IMR-90 (cell line): ENCODE data around the gene FAM83E. TPM values are rescaled to one million over a fixed set of nuclear protein-coding genes. Genes with fewer than 3 reads are reported as not detected.

ENCODE experiments used
- ATAC-seq: fragments of 200-7000 bp; cut with Tn5 transposase; 2 replicates; pipeline ENCODE4 v1.9.1; 2020; ENCODE audit warnings: low read depth, mild to moderate bottlenecking, moderate library complexity
- BruUV-seq: library from RNA; stranded (reverse); fragments of 400-500 nt; replicated peaks from 2 replicates; lab custom pipeline; 2021; lab: Mats Ljungman, UMichigan
- CTCF ChIA-PET: fragments of 300-600 bp; formaldehyde crosslinking; extraction: SDS; loops from one replicate; lab custom pipeline; 2021; ENCODE audit warnings: antibody characterized with exemption; lab: Yijun Ruan, JAX
- POLR2A ChIA-PET: fragments of 300-600 bp; sonication (Branson Sonifier 250); formaldehyde crosslinking; loops from one replicate; lab custom pipeline; 2022; ENCODE audit warnings: antibody characterized with exemption; ENCODE audit not compliant: unreplicated experiment; lab: Charles Lee
- DNase-seq: peaks from one replicate; pipeline ENCODE4 v3.0.0; 2013
- H2AFZ ChIP-seq: replicated peaks from 2 replicates; pipeline ENCODE3; 2013; ENCODE audit warnings: low read length, mild to moderate bottlenecking; ENCODE audit not compliant: poor library complexity
- H2AK5ac ChIP-seq: 2 replicates; pipeline ENCODE4 v1.6.1; 2013; ENCODE audit warnings: low read depth, low read length, inconsistent platforms
- H2AK9ac ChIP-seq: replicated peaks from 2 replicates; pipeline ENCODE3; 2013; ENCODE audit warnings: mild to moderate bottlenecking, low read depth, low read length, moderate library complexity; ENCODE audit not compliant: poor library complexity
- H2BK120ac ChIP-seq: 2 replicates; pipeline ENCODE4 v1.6.1; 2013; ENCODE audit warnings: low read depth, low read length, inconsistent platforms
- H2BK15ac ChIP-seq: 3 replicates; pipeline ENCODE4 v1.6.1; 2013; ENCODE audit warnings: low read depth, low read length, inconsistent platforms
- H2BK20ac ChIP-seq: 2 replicates; pipeline ENCODE4 v1.6.1; 2013; ENCODE audit warnings: low read depth, mild to moderate bottlenecking, inconsistent platforms, low read length, moderate library complexity
- H2BK5ac ChIP-seq: 2 replicates; pipeline ENCODE4 v1.6.1; 2013; ENCODE audit warnings: mild to moderate bottlenecking, low read depth, low read length, inconsistent platforms; ENCODE audit not compliant: poor library complexity, severe bottlenecking
- H3K14ac ChIP-seq: replicated peaks from 2 replicates; pipeline ENCODE4 v1.6.1; 2013; ENCODE audit warnings: low read depth, low read length, inconsistent platforms
- H3K18ac ChIP-seq: 2 replicates; pipeline ENCODE4 v1.6.1; 2013; ENCODE audit warnings: low read depth, low read length, control low read depth
- H3K23ac ChIP-seq: 2 replicates; pipeline ENCODE4 v1.6.1; 2013; ENCODE audit warnings: low read depth, low read length, inconsistent platforms
- H3K27ac ChIP-seq: 2 replicates; pipeline ENCODE4 v1.5.1; 2013; ENCODE audit warnings: mild to moderate bottlenecking, control low read depth, low read length; ENCODE audit not compliant: insufficient read depth
- H3K27me3 ChIP-seq: 2 replicates; pipeline ENCODE4 v1.6.1; 2013; ENCODE audit warnings: low read length; ENCODE audit not compliant: control insufficient read depth, insufficient read depth
- H3K36me3 ChIP-seq: 2 replicates; pipeline ENCODE4 v1.6.1; 2013; ENCODE audit warnings: low read length, mixed read lengths; ENCODE audit not compliant: control insufficient read depth, insufficient read depth
- H3K4ac ChIP-seq: 2 replicates; pipeline ENCODE4 v1.6.1; 2013; ENCODE audit warnings: low read depth, low read length, inconsistent platforms
- H3K4me1 ChIP-seq: 2 replicates; pipeline ENCODE4 v1.6.1; 2013; ENCODE audit warnings: low read length, mixed read lengths; ENCODE audit not compliant: control insufficient read depth, insufficient read depth
- H3K4me2 ChIP-seq: 2 replicates; pipeline ENCODE4 v1.6.1; 2013; ENCODE audit warnings: low read depth, mild to moderate bottlenecking, control low read depth, low read length, moderate library complexity
- H3K4me3 ChIP-seq: 2 replicates; pipeline ENCODE4 v1.5.1; 2013; ENCODE audit warnings: low read depth, mild to moderate bottlenecking, control low read depth, low read length, moderate library complexity; ENCODE audit not compliant: insufficient read depth
- H3K56ac ChIP-seq: 2 replicates; pipeline ENCODE4 v1.6.1; 2013; ENCODE audit warnings: low read length, inconsistent platforms; ENCODE audit not compliant: insufficient read depth; ENCODE audit errors: extremely low read depth
- H3K79me1 ChIP-seq, 2 experiments: 2 replicates each; pipeline ENCODE4 v1.6.1; 2013; ENCODE audit warnings: low read length in 2 of 2, inconsistent platforms in 1 of 2, low read depth in 1 of 2
- H3K9ac ChIP-seq: 2 replicates; pipeline ENCODE4 v1.6.1; 2013; ENCODE audit warnings: low read depth, low read length, control low read depth
- H3K9me1 ChIP-seq: 2 replicates; pipeline ENCODE4 v1.6.1; 2013; ENCODE audit warnings: low read length, inconsistent platforms; ENCODE audit not compliant: insufficient read depth
- H3K9me3 ChIP-seq: 2 replicates; pipeline ENCODE4 v1.6.1; 2013; ENCODE audit warnings: low read length; ENCODE audit not compliant: control insufficient read depth, insufficient read depth
- H4K20me1 ChIP-seq: 2 replicates; pipeline ENCODE4 v1.6.1; 2013; ENCODE audit warnings: low read length, inconsistent platforms; ENCODE audit not compliant: insufficient read depth
- H4K5ac ChIP-seq: 2 replicates; pipeline ENCODE4 v1.6.1; 2013; ENCODE audit warnings: mild to moderate bottlenecking, low read depth, low read length, control low read depth
- H4K8ac ChIP-seq, 2 experiments: 2 replicates each; pipeline ENCODE4 v1.6.1; 2013; ENCODE audit warnings: low read depth in 2 of 2, low read length in 2 of 2, control low read depth in 1 of 2, inconsistent platforms in 1 of 2
- H4K91ac ChIP-seq: 2 replicates; pipeline ENCODE4 v1.6.1; 2013; ENCODE audit warnings: low read depth, low read length, inconsistent platforms; ENCODE audit not compliant: insufficient read depth
- BHLHE40 ChIP-seq: fragments of 150-350 bp; IDR thresholded peaks from 2 replicates; pipeline ENCODE4 v1.6.1; 2016; ENCODE audit warnings: mild to moderate bottlenecking, low read depth, low read length
- CHD1 ChIP-seq: IDR thresholded peaks from 2 replicates; pipeline ENCODE4 v1.6.1; 2012; ENCODE audit warnings: low read depth, low read length, improper control_type of control experiment
- FOS ChIP-seq: fragments of 150-350 bp; IDR thresholded peaks from 2 replicates; pipeline ENCODE4 v1.6.1; 2016; ENCODE audit warnings: low read depth, low read length
- MAZ ChIP-seq: IDR thresholded peaks from 2 replicates; pipeline ENCODE4 v1.6.1; 2012; ENCODE audit warnings: low read depth, mild to moderate bottlenecking, low read length, improper control_type of control experiment, moderate library complexity, borderline replicate concordance
- MXI1 ChIP-seq: IDR thresholded peaks from 2 replicates; pipeline ENCODE4 v1.6.1; 2012; ENCODE audit warnings: low read depth, mild to moderate bottlenecking, low read length, moderate library complexity, borderline replicate concordance
- NFE2L2 ChIP-seq: fragments of 150-350 bp; IDR thresholded peaks from 2 replicates; pipeline ENCODE4 v1.6.1; 2016; ENCODE audit warnings: low read depth, mild to moderate bottlenecking, low read length
- POLR2A ChIP-seq: IDR thresholded peaks from 2 replicates; pipeline ENCODE4 v1.6.1; 2012; ENCODE audit warnings: mild to moderate bottlenecking, low read depth, low read length
- RAD21 ChIP-seq: IDR thresholded peaks from 2 replicates; pipeline ENCODE4 v1.6.1; 2012; ENCODE audit warnings: low read length, improper control_type of control experiment
- RCOR1 ChIP-seq: IDR thresholded peaks from 2 replicates; pipeline ENCODE4 v1.6.1; 2012; ENCODE audit warnings: mild to moderate bottlenecking, low read length, improper control_type of control experiment; ENCODE audit not compliant: insufficient replicate concordance
- RFX5 ChIP-seq: IDR thresholded peaks from 2 replicates; pipeline ENCODE4 v1.8.0; 2012; ENCODE audit warnings: low read depth, mild to moderate bottlenecking, low read length, moderate library complexity
- SMC3 ChIP-seq: fragments of 150-350 bp; IDR thresholded peaks from 2 replicates; pipeline ENCODE4 v1.6.1; 2016; ENCODE audit warnings: low read depth, mild to moderate bottlenecking, antibody characterized with exemption, low read length, moderate library complexity
- WGBS, 2 experiments: methylation state at CpG; one replicate each; pipeline versions ENCODE4 v1.1.5 to v1.1.7; 2013; ENCODE audit warnings: missing lambda C conversion rate in 2 of 2; ENCODE audit not compliant: insufficient read length in 1 of 2; ENCODE audit errors: extremely low coverage in 2 of 2; 5-methylcytosine and 5-hydroxymethylcytosine counted together
- dilution Hi-C: fragments of 300-500 bp; cut with HindIII; formaldehyde crosslinking; loops from one replicate; pipeline ENCODE4 v1.14.3; 2018; ENCODE audit warnings: low sequenced_read_pairs; ENCODE audit not compliant: unreplicated experiment
- in situ Hi-C: fragments of 300-500 bp; cut with MboI; formaldehyde crosslinking; loops from 3 replicates; pipeline ENCODE4 v1.14.3; 2019; ENCODE audit warnings: low sequenced_read_pairs, inconsistent platforms, mixed read lengths
- intact Hi-C: fragments of 100-400 bp; cut with micrococcal nuclease; formaldehyde crosslinking; loops from 2 replicates; pipeline ENCODE4 v1.10.0; 2022
- polyA plus RNA-seq, 3 experiments: library from polyadenylated mRNA; depleted of rRNA; stranded (reverse); fragments of >200 nt; gene quantifications; 2 replicates each; pipeline ENCODE4 v1.2.3, GENCODE V29; 2012; ENCODE audit warnings: low replicate concordance in 1 of 3
- total RNA-seq: library from RNA; depleted of rRNA; stranded (reverse); fragments of >200 nt; gene quantifications from 2 replicates; pipeline ENCODE4 v1.2.3, GENCODE V29; 2012
- TF ChIP-seq, protein P1 (sequence below): fragments of 150-350 bp; IDR thresholded peaks from 2 replicates; pipeline ENCODE4 v1.6.1; 2016; ENCODE audit warnings: low read depth, mild to moderate bottlenecking, low read length, moderate library complexity, borderline replicate concordance
- TF ChIP-seq, protein P2 (sequence below): fragments of 150-350 bp; IDR thresholded peaks from 2 replicates; pipeline ENCODE4 v1.6.1; 2017; ENCODE audit warnings: mild to moderate bottlenecking, antibody characterized with exemption, low read length, low read depth
- TF ChIP-seq, protein P3 (sequence below): conservative IDR thresholded peaks from 2 replicates; pipeline ENCODE4 v1.5.1; 2012; ENCODE audit warnings: mild to moderate bottlenecking, low read depth, low read length, improper control_type of control experiment

FAM83E gene
- total and polyA plus RNA-seq, 2 of the 4 experiments (the other 2 are of a cell fraction), result 0.05 to 0.36 TPM

DNA sequence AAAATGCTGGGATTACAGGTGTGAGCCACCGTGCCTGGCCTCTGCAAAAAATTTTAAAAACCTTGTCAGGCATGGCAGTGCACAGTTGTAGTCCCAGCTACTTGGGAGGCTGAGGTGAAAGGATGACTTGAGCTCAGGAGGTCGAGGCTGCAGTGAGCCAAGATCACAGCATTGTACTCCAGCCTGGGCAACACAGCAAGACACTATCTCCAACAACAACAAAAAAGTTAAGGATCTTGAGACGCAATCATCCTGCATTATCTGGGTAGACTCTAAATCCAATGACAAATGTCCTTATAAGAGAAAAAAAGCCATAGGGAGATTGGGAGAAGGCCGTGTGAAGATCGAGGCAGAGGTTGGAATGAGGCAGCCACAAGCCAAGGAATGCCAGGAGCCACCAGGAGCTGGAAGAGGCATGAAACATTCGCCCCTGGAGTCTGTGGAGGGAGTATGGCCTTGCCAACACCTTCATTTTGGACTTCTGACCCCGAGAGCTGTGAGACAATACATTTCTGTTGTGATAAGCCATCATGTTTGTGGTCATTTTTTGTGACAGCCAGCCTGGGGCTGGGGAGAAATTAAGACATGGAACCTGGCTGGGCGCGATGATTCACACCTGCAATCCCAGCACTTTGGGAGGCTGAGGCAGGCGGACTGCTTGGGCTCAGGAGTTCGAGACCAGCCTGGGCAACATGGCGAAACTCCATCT, 36.3 kb upstream of the FAM83E start:
- Histone ChIP-seq H3K4me3 (no peak overlapping the region), H3K14ac (no peak overlapping the region), H3K27me3 (peaks cover 4% of the 10 kb centered on the region; the same call in 1 of the 2 replicates), H2AK9ac (no peak overlapping the region), H3K4ac (no peak overlapping the region), H2AFZ (no peak overlapping the region), H3K27ac (no peak overlapping the region), H4K91ac (no peak overlapping the region), H2BK120ac (no peak overlapping the region), H4K8ac (no peak overlapping the region), H2BK20ac (no peak overlapping the region), H2BK15ac (no peak overlapping the region), H3K4me1 (no peaks in the 10 kb centered on the region; the same call in 1 of the 2 replicates), H3K56ac (no peak overlapping the region), H4K20me1 (no peaks in the 10 kb centered on the region), H3K36me3 (no peaks in the 10 kb centered on the region), H3K79me1 (no peaks in the 10 kb centered on the region), H3K18ac (no peak overlapping the region), H2BK5ac (no peak overlapping the region), H3K9me3 (peaks cover 3% of the 10 kb centered on the region; the same call in 1 of the 2 replicates), H3K9me1 (no peaks in the 10 kb centered on the region; the same call in 1 of the 2 replicates), H3K9ac (no peak overlapping the region), H2AK5ac (no peak overlapping the region), H3K23ac (no peak overlapping the region), H4K5ac (no peak overlapping the region), H3K4me2 (no peak overlapping the region)
- TF ChIP-seq BHLHE40, result no peak
- TF ChIP-seq, protein P1, sequence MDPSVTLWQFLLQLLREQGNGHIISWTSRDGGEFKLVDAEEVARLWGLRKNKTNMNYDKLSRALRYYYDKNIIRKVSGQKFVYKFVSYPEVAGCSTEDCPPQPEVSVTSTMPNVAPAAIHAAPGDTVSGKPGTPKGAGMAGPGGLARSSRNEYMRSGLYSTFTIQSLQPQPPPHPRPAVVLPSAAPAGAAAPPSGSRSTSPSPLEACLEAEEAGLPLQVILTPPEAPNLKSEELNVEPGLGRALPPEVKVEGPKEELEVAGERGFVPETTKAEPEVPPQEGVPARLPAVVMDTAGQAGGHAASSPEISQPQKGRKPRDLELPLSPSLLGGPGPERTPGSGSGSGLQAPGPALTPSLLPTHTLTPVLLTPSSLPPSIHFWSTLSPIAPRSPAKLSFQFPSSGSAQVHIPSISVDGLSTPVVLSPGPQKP, result no peak
- TF ChIP-seq MXI1, result no peak
- TF ChIP-seq, protein P2, sequence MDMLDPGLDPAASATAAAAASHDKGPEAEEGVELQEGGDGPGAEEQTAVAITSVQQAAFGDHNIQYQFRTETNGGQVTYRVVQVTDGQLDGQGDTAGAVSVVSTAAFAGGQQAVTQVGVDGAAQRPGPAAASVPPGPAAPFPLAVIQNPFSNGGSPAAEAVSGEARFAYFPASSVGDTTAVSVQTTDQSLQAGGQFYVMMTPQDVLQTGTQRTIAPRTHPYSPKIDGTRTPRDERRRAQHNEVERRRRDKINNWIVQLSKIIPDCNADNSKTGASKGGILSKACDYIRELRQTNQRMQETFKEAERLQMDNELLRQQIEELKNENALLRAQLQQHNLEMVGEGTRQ, result no peak
- no peak for TF ChIP-seq FOS
- no peak for TF ChIP-seq SMC3
- TF ChIP-seq, protein P3, sequence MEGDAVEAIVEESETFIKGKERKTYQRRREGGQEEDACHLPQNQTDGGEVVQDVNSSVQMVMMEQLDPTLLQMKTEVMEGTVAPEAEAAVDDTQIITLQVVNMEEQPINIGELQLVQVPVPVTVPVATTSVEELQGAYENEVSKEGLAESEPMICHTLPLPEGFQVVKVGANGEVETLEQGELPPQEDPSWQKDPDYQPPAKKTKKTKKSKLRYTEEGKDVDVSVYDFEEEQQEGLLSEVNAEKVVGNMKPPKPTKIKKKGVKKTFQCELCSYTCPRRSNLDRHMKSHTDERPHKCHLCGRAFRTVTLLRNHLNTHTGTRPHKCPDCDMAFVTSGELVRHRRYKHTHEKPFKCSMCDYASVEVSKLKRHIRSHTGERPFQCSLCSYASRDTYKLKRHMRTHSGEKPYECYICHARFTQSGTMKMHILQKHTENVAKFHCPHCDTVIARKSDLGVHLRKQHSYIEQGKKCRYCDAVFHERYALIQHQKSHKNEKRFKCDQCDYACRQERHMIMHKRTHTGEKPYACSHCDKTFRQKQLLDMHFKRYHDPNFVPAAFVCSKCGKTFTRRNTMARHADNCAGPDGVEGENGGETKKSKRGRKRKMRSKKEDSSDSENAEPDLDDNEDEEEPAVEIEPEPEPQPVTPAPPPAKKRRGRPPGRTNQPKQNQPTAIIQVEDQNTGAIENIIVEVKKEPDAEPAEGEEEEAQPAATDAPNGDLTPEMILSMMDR, result no peak
- TF ChIP-seq CHD1, result no peak
- TF ChIP-seq RCOR1, result no peak
- no peak for TF ChIP-seq POLR2A
- TF ChIP-seq MAZ, result no peak
- TF ChIP-seq RAD21, result no peak
- no peak for TF ChIP-seq RFX5
- no peak for TF ChIP-seq NFE2L2
- 83% methylated on average over 2 of the region's 12 CpGs; no CpG with 5 or more reads in 1 of the 2 experiments for WGBS, 2 experiments
- dilution Hi-C loops, result no loop called here
- ChIA-PET CTCF (no interaction called here), POLR2A (no interaction called here)
- DNase-seq, result no peak
- in situ Hi-C loops, result no loop called here
- ATAC-seq, result no peak
- intact Hi-C loops, result no loop called here
- BruUV-seq, result no TSS peak
